GM23338 (cell line): Measurements from ENCODE around the gene SPECC1. TPM values are rescaled to one million over a fixed set of nuclear protein-coding genes. Genes with fewer than 3 reads are reported as not detected.

ENCODE experiments used
- ATAC-seq: fragments of 200-7000 bp; cut with Tn5 transposase; 3 replicates; pipeline ENCODE4 v1.9.1; 2020
- DNase-seq: peaks from one replicate; pipeline ENCODE4 v3.0.0-alpha.2; 2015; ENCODE audit warnings: low spot score
- H2AFZ ChIP-seq: fragments of 200-600 bp; sonication (generic); 2 replicates; pipeline ENCODE4 v1.8.0; 2016; ENCODE audit warnings: antibody characterized with exemption, mild to moderate bottlenecking, moderate library complexity
- H3F3A ChIP-seq: fragments of 200-600 bp; sonication (generic); replicated peaks from 2 replicates; pipeline ENCODE4 v1.8.0; 2017; ENCODE audit warnings: antibody characterized with exemption, mixed run types, low read depth
- H3K27ac ChIP-seq: fragments of 200-600 bp; sonication (generic); 2 replicates; pipeline ENCODE4 v1.6.1; 2016; ENCODE audit warnings: low read depth
- H3K27me3 ChIP-seq: fragments of 200-600 bp; sonication (generic); 2 replicates; pipeline ENCODE4 v1.8.0; 2016; ENCODE audit warnings: mild to moderate bottlenecking, mixed run types, moderate library complexity; ENCODE audit not compliant: insufficient read depth
- H3K36me3 ChIP-seq: fragments of 200-600 bp; sonication (generic); 2 replicates; pipeline ENCODE4 v1.8.0; 2016; ENCODE audit warnings: mild to moderate bottlenecking; ENCODE audit not compliant: insufficient read depth
- H3K4me1 ChIP-seq: fragments of 200-600 bp; sonication (generic); 2 replicates; pipeline ENCODE4 v1.8.0; 2016; ENCODE audit warnings: mild to moderate bottlenecking, moderate library complexity; ENCODE audit not compliant: insufficient read depth
- H3K4me2 ChIP-seq: fragments of 200-600 bp; sonication (generic); 2 replicates; pipeline ENCODE4 v1.7.1; 2017; ENCODE audit warnings: mixed run types
- H3K4me3 ChIP-seq: fragments of 200-600 bp; sonication (generic); 2 replicates; pipeline ENCODE4 v1.6.1; 2016; ENCODE audit warnings: mixed run types
- H3K79me2 ChIP-seq: fragments of 200-600 bp; sonication (generic); replicated peaks from 2 replicates; pipeline ENCODE4 v1.8.0; 2017; ENCODE audit warnings: mild to moderate bottlenecking; ENCODE audit not compliant: insufficient read depth
- H3K9me2 ChIP-seq: fragments of 200-600 bp; sonication (generic); 2 replicates; pipeline ENCODE4 v1.8.0; 2017; ENCODE audit not compliant: insufficient read depth
- H4K20me1 ChIP-seq: fragments of 200-600 bp; sonication (generic); replicated peaks from 2 replicates; pipeline ENCODE4 v1.8.0; 2017; ENCODE audit warnings: mild to moderate bottlenecking; ENCODE audit not compliant: insufficient read depth
- H3K27ac Mint-ChIP-seq: 2 replicates; pipeline ENCODE4 v1.8.0; 2020; ENCODE audit warnings: inconsistent platforms, mild to moderate bottlenecking, moderate library complexity, mixed read lengths
- H3K27me3 Mint-ChIP-seq: 3 replicates; pipeline ENCODE4 v1.8.0; 2022; ENCODE audit warnings: low read depth, mild to moderate bottlenecking, moderate library complexity, mixed read lengths, inconsistent platforms; ENCODE audit not compliant: insufficient read depth, poor library complexity
- H3K36me3 Mint-ChIP-seq: 3 replicates; pipeline ENCODE4 v1.8.0; 2021; ENCODE audit warnings: low read depth, mild to moderate bottlenecking, inconsistent platforms, moderate library complexity, mixed read lengths
- H3K4me1 Mint-ChIP-seq: 3 replicates; pipeline ENCODE4 v1.8.0; 2020; ENCODE audit warnings: mild to moderate bottlenecking, inconsistent platforms, mixed read lengths
- H3K4me3 Mint-ChIP-seq: 3 replicates; pipeline ENCODE4 v1.8.0; 2021; ENCODE audit warnings: moderate library complexity, mild to moderate bottlenecking, inconsistent platforms, mixed read lengths
- H3K9me3 Mint-ChIP-seq: 3 replicates; pipeline ENCODE4 v1.8.0; 2020; ENCODE audit warnings: moderate library complexity, mild to moderate bottlenecking, inconsistent platforms, mixed read lengths
- CREB1 ChIP-seq: fragments of 250-450 bp; sonication (Bioruptor Pico); IDR thresholded peaks from 2 replicates; pipeline ENCODE4 v1.5.0; 2020; ENCODE audit warnings: low read depth, mild to moderate bottlenecking, moderate library complexity
- EZH2 ChIP-seq: fragments of 200-600 bp; sonication (generic); IDR thresholded peaks from one replicate; pipeline ENCODE4 v1.8.0; 2017; ENCODE audit warnings: antibody characterized with exemption, mild to moderate bottlenecking, low read depth; ENCODE audit not compliant: unreplicated experiment
- POLR2AphosphoS5 ChIP-seq: IDR thresholded peaks from 2 replicates; pipeline ENCODE4 v1.6.1; 2016; ENCODE audit warnings: antibody characterized with exemption, low read depth
- STAT1 ChIP-seq: IDR thresholded peaks from one replicate; pipeline ENCODE4 v1.6.1; 2016; ENCODE audit warnings: antibody characterized with exemption; ENCODE audit not compliant: unreplicated experiment
- ZNF114 ChIP-seq: fragments of 250-450 bp; sonication (Bioruptor Pico); IDR thresholded peaks from 2 replicates; pipeline ENCODE4 v1.5.0; 2020; ENCODE audit warnings: mild to moderate bottlenecking, moderate library complexity
- ZNF331 ChIP-seq: fragments of 250-450 bp; sonication (Bioruptor Pico); IDR thresholded peaks from 2 replicates; pipeline ENCODE4 v1.5.0; 2020; ENCODE audit warnings: low read depth, mild to moderate bottlenecking, moderate library complexity
- ZNF462 ChIP-seq: fragments of 250-450 bp; sonication (Bioruptor Pico); IDR thresholded peaks from 2 replicates; pipeline ENCODE4 v1.5.0; 2020; ENCODE audit warnings: mild to moderate bottlenecking, moderate library complexity
- polyA plus RNA-seq: library from polyadenylated mRNA; unstranded; fragments of >200 nt; fragmentation: Nextera tagmentation; extraction: Ambion mirVana; gene quantifications from 2 replicates; pipeline ENCODE4 v1.2.1, GENCODE V29; 2016
- total RNA-seq: library from RNA; depleted of rRNA; stranded (reverse); fragments of >200 nt; shearing (Covaris generic); gene quantifications from 2 replicates; pipeline ENCODE4 v1.2.3, GENCODE V29; 2014

Gene SPECC1
- total and polyA plus RNA-seq, 2 experiments from 2014 or later = 42.6 to 101 TPM

DNA sequence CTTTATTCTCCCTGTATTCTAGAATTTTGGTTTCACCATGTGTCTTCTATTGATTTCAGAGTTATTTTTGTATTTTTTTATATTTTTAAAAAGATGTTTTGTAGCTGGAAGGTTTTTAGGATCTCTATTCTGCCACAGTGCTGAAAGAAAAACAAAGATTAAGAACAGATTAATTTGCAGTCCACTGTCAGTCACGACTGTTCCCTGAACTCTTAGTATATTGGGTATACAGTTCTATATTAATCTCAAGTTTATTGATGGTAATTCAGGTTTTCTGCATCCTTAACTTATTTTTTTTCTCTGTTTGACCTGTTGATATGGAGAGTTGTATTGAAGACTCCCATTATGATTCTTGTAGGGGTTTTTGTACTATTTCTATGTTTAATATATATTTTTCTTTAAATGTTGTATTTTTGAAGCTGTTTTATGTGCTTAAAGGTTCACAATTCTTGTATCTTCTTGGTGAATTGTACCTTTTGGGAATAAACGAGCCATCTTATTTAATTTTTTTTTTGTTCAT is 2.9 kb downstream of the SPECC1 start:
- H3K9me3 Mint-ChIP-seq = peaks cover 4% of the 10 kb centered on the region; the same call in 2 of the 3 replicates
- Histone ChIP-seq H3K4me3 (no peak overlapping the region), H3K27ac (no peak overlapping the region), H4K20me1 (no peaks in the 10 kb centered on the region), H3K36me3 (no peaks in the 10 kb centered on the region), H3K9me2 (no peaks in the 10 kb centered on the region), H3K4me2 (no peak overlapping the region), H3K79me2 (no peaks in the 10 kb centered on the region; the same call in 1 of the 2 replicates), H3K4me1 (peaks cover 6% of the 10 kb centered on the region; the same call in 1 of the 2 replicates), H3F3A (0 out of 2 replicates have a peak, but pooled peaks cover 3% of the 10 kb centered on the region), H3K27me3 (peaks cover 22% of the 10 kb centered on the region), H2AFZ (no peak overlapping the region)
- H3K36me3 Mint-ChIP-seq = no peaks in the 10 kb centered on the region; the same call in 2 of the 3 replicates
- ATAC-seq (no peak), DNase-seq (no peak)
- H3K4me1 Mint-ChIP-seq = peaks cover 14% of the 10 kb centered on the region
- no peak overlapping the region for H3K27ac Mint-ChIP-seq
- no peak overlapping the region for H3K4me3 Mint-ChIP-seq
- TF ChIP-seq STAT1 (no peak), CREB1 (CRISPR knock-in tag) (no peak), ZNF114 (CRISPR knock-in tag) (no peak), ZNF462 (CRISPR knock-in tag) (no peak), EZH2 (no peak), POLR2AphosphoS5 (no peak), ZNF331 (no peak)
- peaks cover 7% of the 10 kb centered on the region for H3K27me3 Mint-ChIP-seq
